NOMO-1 (cell line): Measurements from ENCODE around the gene CHST6.
"Not testable (repeated sequence)": the region's sequence is repeated elsewhere in the genome, so short reads cannot be mapped to it uniquely, and the experiment has no call there.

Experiments
- DNase-seq, 2 experiments: peaks; one replicate each; lab custom pipeline; 2025; ENCODE audit not compliant: unreplicated experiment in 2 of 2; lab: John Stamatoyannopoulos, UW

CHST6 gene

GRCh38 chr16:75452464-75453190 lies 42.6 kb downstream of the CHST6 start:
- DNase-seq: no peak

GRCh38 chr16:75446416-75446815 lies 48.8 kb downstream of the CHST6 start:
- DNase-seq: no peak

- no peak for DNase-seq
Measured at GRCh38 chr16:75445298-75445697, 49.9 kb downstream of the CHST6 start.

GRCh38 chr16:75443298-75443697 lies 51.9 kb downstream of the CHST6 start:
- DNase-seq: no peak

- DNase-seq: peak; percentile 80 to 91
Measured at GRCh38 chr16:75433732-75434413, 61.4 kb downstream of the CHST6 start.

GRCh38 chr16:75432828-75433731 lies 62.2 kb downstream of the CHST6 start, which contains the start of gene CFDP1:
TSS of gene CFDP1 (minus strand) at chr16:75433503. CDS start at chr16:75433352, 151 bp downstream.
- peak; percentile 94 for DNase-seq

- no peak for DNase-seq
Measured at GRCh38 chr16:75429621-75430403, 65.4 kb downstream of the CHST6 start.

- not testable (repeated sequence) for DNase-seq
Measured at GRCh38 chr16:75426524-75426923, 68.7 kb downstream of the CHST6 start.

GRCh38 chr16:75424105-75424762 lies 71.0 kb downstream of the CHST6 start:
- not testable (repeated sequence) for DNase-seq

- no peak for DNase-seq
Measured at GRCh38 chr16:75423723-75424104, 71.5 kb downstream of the CHST6 start.
